ENCODE results near the gene GNG2. TPM values are rescaled to one million over a fixed set of nuclear protein-coding genes. Genes with fewer than 3 reads are reported as not detected.

Gene GNG2
- total and polyA plus RNA-seq, 2 experiments from 2014 or later: 9.9 to 14.8 TPM

GRCh38 chr14:52014601-52015267 lies 154.3 kb downstream of the GNG2 start (continued):
- TF ChIP-seq, protein P1, sequence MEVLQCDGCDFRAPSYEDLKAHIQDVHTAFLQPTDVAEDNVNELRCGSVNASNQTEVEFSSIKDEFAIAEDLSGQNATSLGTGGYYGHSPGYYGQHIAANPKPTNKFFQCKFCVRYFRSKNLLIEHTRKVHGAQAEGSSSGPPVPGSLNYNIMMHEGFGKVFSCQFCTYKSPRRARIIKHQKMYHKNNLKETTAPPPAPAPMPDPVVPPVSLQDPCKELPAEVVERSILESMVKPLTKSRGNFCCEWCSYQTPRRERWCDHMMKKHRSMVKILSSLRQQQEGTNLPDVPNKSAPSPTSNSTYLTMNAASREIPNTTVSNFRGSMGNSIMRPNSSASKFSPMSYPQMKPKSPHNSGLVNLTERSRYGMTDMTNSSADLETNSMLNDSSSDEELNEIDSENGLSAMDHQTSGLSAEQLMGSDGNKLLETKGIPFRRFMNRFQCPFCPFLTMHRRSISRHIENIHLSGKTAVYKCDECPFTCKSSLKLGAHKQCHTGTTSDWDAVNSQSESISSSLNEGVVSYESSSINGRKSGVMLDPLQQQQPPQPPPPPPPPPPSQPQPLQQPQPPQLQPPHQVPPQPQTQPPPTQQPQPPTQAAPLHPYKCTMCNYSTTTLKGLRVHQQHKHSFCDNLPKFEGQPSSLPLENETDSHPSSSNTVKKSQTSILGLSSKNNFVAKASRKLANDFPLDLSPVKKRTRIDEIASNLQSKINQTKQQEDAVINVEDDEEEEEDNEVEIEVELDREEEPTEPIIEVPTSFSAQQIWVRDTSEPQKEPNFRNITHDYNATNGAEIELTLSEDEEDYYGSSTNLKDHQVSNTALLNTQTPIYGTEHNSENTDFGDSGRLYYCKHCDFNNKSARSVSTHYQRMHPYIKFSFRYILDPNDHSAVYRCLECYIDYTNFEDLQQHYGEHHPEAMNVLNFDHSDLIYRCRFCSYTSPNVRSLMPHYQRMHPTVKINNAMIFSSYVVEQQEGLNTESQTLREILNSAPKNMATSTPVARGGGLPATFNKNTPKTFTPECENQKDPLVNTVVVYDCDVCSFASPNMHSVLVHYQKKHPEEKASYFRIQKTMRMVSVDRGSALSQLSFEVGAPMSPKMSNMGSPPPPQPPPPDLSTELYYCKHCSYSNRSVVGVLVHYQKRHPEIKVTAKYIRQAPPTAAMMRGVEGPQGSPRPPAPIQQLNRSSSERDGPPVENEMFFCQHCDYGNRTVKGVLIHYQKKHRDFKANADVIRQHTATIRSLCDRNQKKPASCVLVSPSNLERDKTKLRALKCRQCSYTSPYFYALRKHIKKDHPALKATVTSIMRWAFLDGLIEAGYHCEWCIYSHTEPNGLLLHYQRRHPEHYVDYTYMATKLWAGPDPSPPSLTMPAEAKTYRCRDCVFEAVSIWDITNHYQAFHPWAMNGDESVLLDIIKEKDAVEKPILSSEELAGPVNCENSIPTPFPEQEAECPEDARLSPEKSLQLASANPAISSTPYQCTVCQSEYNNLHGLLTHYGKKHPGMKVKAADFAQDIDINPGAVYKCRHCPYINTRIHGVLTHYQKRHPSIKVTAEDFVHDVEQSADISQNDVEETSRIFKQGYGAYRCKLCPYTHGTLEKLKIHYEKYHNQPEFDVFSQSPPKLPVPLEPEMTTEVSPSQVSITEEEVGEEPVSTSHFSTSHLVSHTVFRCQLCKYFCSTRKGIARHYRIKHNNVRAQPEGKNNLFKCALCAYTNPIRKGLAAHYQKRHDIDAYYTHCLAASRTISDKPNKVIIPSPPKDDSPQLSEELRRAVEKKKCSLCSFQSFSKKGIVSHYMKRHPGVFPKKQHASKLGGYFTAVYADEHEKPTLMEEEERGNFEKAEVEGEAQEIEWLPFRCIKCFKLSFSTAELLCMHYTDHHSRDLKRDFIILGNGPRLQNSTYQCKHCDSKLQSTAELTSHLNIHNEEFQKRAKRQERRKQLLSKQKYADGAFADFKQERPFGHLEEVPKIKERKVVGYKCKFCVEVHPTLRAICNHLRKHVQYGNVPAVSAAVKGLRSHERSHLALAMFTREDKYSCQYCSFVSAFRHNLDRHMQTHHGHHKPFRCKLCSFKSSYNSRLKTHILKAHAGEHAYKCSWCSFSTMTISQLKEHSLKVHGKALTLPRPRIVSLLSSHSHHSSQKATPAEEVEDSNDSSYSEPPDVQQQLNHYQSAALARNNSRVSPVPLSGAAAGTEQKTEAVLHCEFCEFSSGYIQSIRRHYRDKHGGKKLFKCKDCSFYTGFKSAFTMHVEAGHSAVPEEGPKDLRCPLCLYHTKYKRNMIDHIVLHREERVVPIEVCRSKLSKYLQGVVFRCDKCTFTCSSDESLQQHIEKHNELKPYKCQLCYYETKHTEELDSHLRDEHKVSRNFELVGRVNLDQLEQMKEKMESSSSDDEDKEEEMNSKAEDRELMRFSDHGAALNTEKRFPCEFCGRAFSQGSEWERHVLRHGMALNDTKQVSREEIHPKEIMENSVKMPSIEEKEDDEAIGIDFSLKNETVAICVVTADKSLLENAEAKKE (CRISPR knock-in tag; IDR thresholded peaks at IDR 0.05): no peak
- TF ChIP-seq STAT1 (IDR thresholded peaks at IDR 0.05; ENCODE audit: unreplicated experiment) (no peak), NANOG (IDR thresholded peaks at IDR 0.05; ENCODE audit: borderline replicate concordance) (no peak), ZNF114 (CRISPR knock-in tag; IDR thresholded peaks at IDR 0.05) (no peak), JUNB (IDR thresholded peaks at IDR 0.05; ENCODE audit: unreplicated experiment) (no peak), ZNF331 (CRISPR knock-in tag; IDR thresholded peaks at IDR 0.05; ENCODE audit: low read depth) (no peak), CREB1 (CRISPR knock-in tag; IDR thresholded peaks at IDR 0.05; ENCODE audit: low read depth) (no peak), ETS1 (IDR thresholded peaks at IDR 0.05) (no peak)
